HEK293 (cell line): ENCODE data around the gene NANOS2.

ENCODE experiments used
- BCL11A ChIP-seq: fragments of 450-650 bp; formaldehyde crosslinking; IDR thresholded peaks from 2 replicates; pipeline ENCODE4 v1.5.1; 2016; ENCODE audit warnings: low read depth, missing biosample characterization, missing genetic modification characterization
- BCL11B ChIP-seq: fragments of 450-650 bp; formaldehyde crosslinking; IDR thresholded peaks from 2 replicates; pipeline ENCODE4 v1.5.1; 2016; ENCODE audit warnings: low read depth, missing biosample characterization, missing genetic modification characterization
- FEZF1 ChIP-seq: fragments of 450-650 bp; formaldehyde crosslinking; IDR thresholded peaks from 2 replicates; pipeline ENCODE4 v1.5.1; 2016; ENCODE audit warnings: missing biosample characterization, missing genetic modification characterization
- KLF8 ChIP-seq: fragments of 450-650 bp; formaldehyde crosslinking; IDR thresholded peaks from 2 replicates; pipeline ENCODE4 v1.5.1; 2016; ENCODE audit warnings: missing biosample characterization, missing genetic modification characterization
- MZF1 ChIP-seq: fragments of 450-650 bp; formaldehyde crosslinking; IDR thresholded peaks from 2 replicates; pipeline ENCODE4 v1.5.1; 2017; ENCODE audit warnings: missing biosample characterization, missing genetic modification characterization, borderline replicate concordance
- PRDM1 ChIP-seq: fragments of 450-650 bp; formaldehyde crosslinking; IDR thresholded peaks from 2 replicates; pipeline ENCODE4; 2016; ENCODE audit warnings: missing biosample characterization, missing genetic modification characterization
- SALL2 ChIP-seq: fragments of 450-650 bp; formaldehyde crosslinking; IDR thresholded peaks from 2 replicates; pipeline ENCODE4 v1.5.0; 2017; ENCODE audit warnings: missing biosample characterization, mild to moderate bottlenecking, missing genetic modification characterization, borderline replicate concordance
- SP3 ChIP-seq: fragments of 450-650 bp; formaldehyde crosslinking; IDR thresholded peaks from 2 replicates; pipeline ENCODE4 v1.5.1; 2016; ENCODE audit warnings: missing biosample characterization, missing genetic modification characterization
- ZEB2 ChIP-seq: fragments of 450-650 bp; formaldehyde crosslinking; IDR thresholded peaks from 2 replicates; pipeline ENCODE4 v1.5.1; 2016; ENCODE audit warnings: missing biosample characterization, missing genetic modification characterization
- ZNF140 ChIP-seq: fragments of 450-650 bp; formaldehyde crosslinking; IDR thresholded peaks from 2 replicates; pipeline ENCODE4 v1.5.1; 2016; ENCODE audit warnings: missing biosample characterization, missing genetic modification characterization
- ZNF146 ChIP-seq: fragments of 450-650 bp; formaldehyde crosslinking; IDR thresholded peaks from 2 replicates; pipeline ENCODE4 v1.5.1; 2016; ENCODE audit warnings: missing biosample characterization, missing genetic modification characterization
- ZNF155 ChIP-seq: fragments of 450-650 bp; formaldehyde crosslinking; IDR thresholded peaks from 2 replicates; pipeline ENCODE4 v1.5.1; 2016; ENCODE audit warnings: missing biosample characterization, missing genetic modification characterization
- ZNF16 ChIP-seq: fragments of 450-650 bp; formaldehyde crosslinking; IDR thresholded peaks from 2 replicates; pipeline ENCODE4 v1.5.1; 2016; ENCODE audit warnings: low read depth, missing biosample characterization, missing genetic modification characterization
- ZNF302 ChIP-seq: fragments of 450-650 bp; formaldehyde crosslinking; IDR thresholded peaks from 2 replicates; pipeline ENCODE4 v1.5.1; 2016; ENCODE audit warnings: missing biosample characterization, missing genetic modification characterization, low read depth
- ZNF350 ChIP-seq: fragments of 450-650 bp; formaldehyde crosslinking; IDR thresholded peaks from 2 replicates; pipeline ENCODE4 v1.5.0; 2017; ENCODE audit warnings: missing biosample characterization, mild to moderate bottlenecking, missing genetic modification characterization
- ZNF416 ChIP-seq: fragments of 450-650 bp; formaldehyde crosslinking; IDR thresholded peaks from 2 replicates; pipeline ENCODE4 v1.5.1; 2016; ENCODE audit warnings: missing biosample characterization, missing genetic modification characterization
- ZNF510 ChIP-seq: fragments of 450-650 bp; formaldehyde crosslinking; IDR thresholded peaks from 2 replicates; pipeline ENCODE4 v1.5.1; 2018; ENCODE audit warnings: mild to moderate bottlenecking, missing genetic modification characterization, missing biosample characterization; ENCODE audit not compliant: insufficient replicate concordance
- ZNF544 ChIP-seq: fragments of 450-650 bp; formaldehyde crosslinking; IDR thresholded peaks from 2 replicates; pipeline ENCODE4 v1.5.0; 2017; ENCODE audit warnings: missing biosample characterization, missing genetic modification characterization
- ZNF560 ChIP-seq: fragments of 450-650 bp; formaldehyde crosslinking; IDR thresholded peaks from 2 replicates; pipeline ENCODE4 v1.5.1; 2017; ENCODE audit warnings: missing biosample characterization, missing genetic modification characterization, borderline replicate concordance
- ZNF610 ChIP-seq: fragments of 450-650 bp; formaldehyde crosslinking; IDR thresholded peaks from 2 replicates; pipeline ENCODE4 v1.5.1; 2016; ENCODE audit warnings: missing biosample characterization, missing genetic modification characterization, borderline replicate concordance
- ZNF654 ChIP-seq: fragments of 450-650 bp; formaldehyde crosslinking; IDR thresholded peaks from 2 replicates; pipeline ENCODE4 v1.5.1; 2016; ENCODE audit warnings: low read depth, missing biosample characterization, missing genetic modification characterization
- TF ChIP-seq, protein P1 (sequence below): fragments of 450-650 bp; formaldehyde crosslinking; IDR thresholded peaks from 2 replicates; pipeline ENCODE4 v1.5.1; 2016; ENCODE audit warnings: missing biosample characterization, missing genetic modification characterization
- TF ChIP-seq, protein P2 (sequence below): fragments of 450-650 bp; formaldehyde crosslinking; IDR thresholded peaks from 2 replicates; pipeline ENCODE4 v1.5.1; 2016; ENCODE audit warnings: missing biosample characterization, missing genetic modification characterization
- TF ChIP-seq, protein P3 (sequence below): fragments of 450-650 bp; formaldehyde crosslinking; IDR thresholded peaks from 2 replicates; pipeline ENCODE4 v1.5.1; 2016; ENCODE audit warnings: missing biosample characterization, missing genetic modification characterization
- TF ChIP-seq, protein P4 (sequence below): fragments of 450-650 bp; IDR thresholded peaks from 2 replicates; pipeline ENCODE4 v1.5.1; 2018; ENCODE audit warnings: missing biosample characterization, missing genetic modification characterization
- TF ChIP-seq, protein P5 (sequence below): fragments of 450-650 bp; formaldehyde crosslinking; IDR thresholded peaks from 2 replicates; pipeline ENCODE4 v1.5.1; 2016; ENCODE audit warnings: missing biosample characterization, missing genetic modification characterization
- TF ChIP-seq, protein P6 (sequence below): fragments of 450-650 bp; formaldehyde crosslinking; optimal IDR thresholded peaks from 2 replicates; pipeline ENCODE3; 2016; ENCODE audit warnings: missing biosample characterization, mild to moderate bottlenecking, missing genetic modification characterization
- TF ChIP-seq, protein P7 (sequence below): fragments of 450-650 bp; formaldehyde crosslinking; IDR thresholded peaks from 2 replicates; pipeline ENCODE4 v1.5.1; 2016; ENCODE audit warnings: missing biosample characterization, missing genetic modification characterization, low read depth

The NANOS2 gene

DNA sequence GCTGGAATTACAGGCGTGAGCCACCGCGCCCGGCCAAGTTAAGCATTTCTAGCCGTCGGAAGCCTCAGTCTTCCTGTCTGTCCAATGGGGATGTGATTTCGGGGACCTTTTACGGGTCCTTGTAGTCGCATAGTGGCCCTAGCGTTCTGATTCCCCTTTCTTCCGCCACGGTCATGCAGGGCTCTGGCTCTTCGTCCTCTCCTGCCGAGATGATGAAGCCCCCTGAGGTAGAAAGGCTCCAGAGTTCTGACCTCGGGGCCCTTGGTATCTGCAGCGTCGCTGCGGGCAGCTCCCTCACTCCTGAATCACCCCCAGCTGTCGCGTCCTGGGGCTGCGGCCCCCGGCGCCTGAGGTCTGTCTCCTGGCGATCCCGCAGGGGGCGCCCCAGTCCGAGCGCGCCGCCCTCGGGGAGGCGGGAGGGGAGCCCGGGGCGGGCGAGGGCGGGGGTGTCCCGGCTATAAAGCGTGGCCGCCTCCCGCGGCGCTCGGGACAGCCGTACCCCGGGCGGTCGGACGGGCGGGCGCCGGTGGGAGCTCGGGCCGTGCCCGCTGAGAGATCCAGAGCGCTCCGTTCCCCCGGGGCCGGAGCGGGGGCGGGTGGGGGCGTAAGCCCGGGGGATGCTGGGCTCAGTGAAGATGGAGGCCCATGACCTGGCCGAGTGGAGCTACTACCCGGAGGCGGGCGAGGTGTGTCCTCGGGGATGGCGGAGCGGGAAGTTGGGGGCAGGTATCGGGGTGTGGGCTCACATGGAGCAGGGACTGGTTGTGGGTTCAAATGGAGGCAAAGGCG, 50.5 kb downstream of the NANOS2 start, which contains the start of gene FOXA3 (continued):
- TF ChIP-seq, protein P1, sequence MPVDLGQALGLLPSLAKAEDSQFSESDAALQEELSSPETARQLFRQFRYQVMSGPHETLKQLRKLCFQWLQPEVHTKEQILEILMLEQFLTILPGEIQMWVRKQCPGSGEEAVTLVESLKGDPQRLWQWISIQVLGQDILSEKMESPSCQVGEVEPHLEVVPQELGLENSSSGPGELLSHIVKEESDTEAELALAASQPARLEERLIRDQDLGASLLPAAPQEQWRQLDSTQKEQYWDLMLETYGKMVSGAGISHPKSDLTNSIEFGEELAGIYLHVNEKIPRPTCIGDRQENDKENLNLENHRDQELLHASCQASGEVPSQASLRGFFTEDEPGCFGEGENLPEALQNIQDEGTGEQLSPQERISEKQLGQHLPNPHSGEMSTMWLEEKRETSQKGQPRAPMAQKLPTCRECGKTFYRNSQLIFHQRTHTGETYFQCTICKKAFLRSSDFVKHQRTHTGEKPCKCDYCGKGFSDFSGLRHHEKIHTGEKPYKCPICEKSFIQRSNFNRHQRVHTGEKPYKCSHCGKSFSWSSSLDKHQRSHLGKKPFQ (tag by site-specific recombination), result no peak
- peak; percentile 28 for TF ChIP-seq SP3
- TF ChIP-seq ZNF610 (tag by site-specific recombination), result no peak
- TF ChIP-seq, protein P2, sequence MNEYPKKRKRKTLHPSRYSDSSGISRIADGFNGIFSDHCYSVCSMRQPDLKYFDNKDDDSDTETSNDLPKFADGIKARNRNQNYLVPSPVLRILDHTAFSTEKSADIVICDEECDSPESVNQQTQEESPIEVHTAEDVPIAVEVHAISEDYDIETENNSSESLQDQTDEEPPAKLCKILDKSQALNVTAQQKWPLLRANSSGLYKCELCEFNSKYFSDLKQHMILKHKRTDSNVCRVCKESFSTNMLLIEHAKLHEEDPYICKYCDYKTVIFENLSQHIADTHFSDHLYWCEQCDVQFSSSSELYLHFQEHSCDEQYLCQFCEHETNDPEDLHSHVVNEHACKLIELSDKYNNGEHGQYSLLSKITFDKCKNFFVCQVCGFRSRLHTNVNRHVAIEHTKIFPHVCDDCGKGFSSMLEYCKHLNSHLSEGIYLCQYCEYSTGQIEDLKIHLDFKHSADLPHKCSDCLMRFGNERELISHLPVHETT (tag by site-specific recombination), result no peak
- TF ChIP-seq, protein P3, sequence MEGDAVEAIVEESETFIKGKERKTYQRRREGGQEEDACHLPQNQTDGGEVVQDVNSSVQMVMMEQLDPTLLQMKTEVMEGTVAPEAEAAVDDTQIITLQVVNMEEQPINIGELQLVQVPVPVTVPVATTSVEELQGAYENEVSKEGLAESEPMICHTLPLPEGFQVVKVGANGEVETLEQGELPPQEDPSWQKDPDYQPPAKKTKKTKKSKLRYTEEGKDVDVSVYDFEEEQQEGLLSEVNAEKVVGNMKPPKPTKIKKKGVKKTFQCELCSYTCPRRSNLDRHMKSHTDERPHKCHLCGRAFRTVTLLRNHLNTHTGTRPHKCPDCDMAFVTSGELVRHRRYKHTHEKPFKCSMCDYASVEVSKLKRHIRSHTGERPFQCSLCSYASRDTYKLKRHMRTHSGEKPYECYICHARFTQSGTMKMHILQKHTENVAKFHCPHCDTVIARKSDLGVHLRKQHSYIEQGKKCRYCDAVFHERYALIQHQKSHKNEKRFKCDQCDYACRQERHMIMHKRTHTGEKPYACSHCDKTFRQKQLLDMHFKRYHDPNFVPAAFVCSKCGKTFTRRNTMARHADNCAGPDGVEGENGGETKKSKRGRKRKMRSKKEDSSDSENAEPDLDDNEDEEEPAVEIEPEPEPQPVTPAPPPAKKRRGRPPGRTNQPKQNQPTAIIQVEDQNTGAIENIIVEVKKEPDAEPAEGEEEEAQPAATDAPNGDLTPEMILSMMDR (tag by site-specific recombination), result peak; percentile 31; the same call in 1 of the 2 replicates
- no peak for TF ChIP-seq ZNF416 (tag by site-specific recombination)
- TF ChIP-seq ZNF146 (tag by site-specific recombination), result no peak
- TF ChIP-seq, protein P4, sequence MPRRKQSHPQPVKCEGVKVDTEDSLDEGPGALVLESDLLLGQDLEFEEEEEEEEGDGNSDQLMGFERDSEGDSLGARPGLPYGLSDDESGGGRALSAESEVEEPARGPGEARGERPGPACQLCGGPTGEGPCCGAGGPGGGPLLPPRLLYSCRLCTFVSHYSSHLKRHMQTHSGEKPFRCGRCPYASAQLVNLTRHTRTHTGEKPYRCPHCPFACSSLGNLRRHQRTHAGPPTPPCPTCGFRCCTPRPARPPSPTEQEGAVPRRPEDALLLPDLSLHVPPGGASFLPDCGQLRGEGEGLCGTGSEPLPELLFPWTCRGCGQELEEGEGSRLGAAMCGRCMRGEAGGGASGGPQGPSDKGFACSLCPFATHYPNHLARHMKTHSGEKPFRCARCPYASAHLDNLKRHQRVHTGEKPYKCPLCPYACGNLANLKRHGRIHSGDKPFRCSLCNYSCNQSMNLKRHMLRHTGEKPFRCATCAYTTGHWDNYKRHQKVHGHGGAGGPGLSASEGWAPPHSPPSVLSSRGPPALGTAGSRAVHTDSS (tag by site-specific recombination), result no peak
- no peak for TF ChIP-seq ZNF155 (tag by site-specific recombination)
- TF ChIP-seq ZNF302 (tag by site-specific recombination), result no peak
- TF ChIP-seq ZNF654 (tag by site-specific recombination), result no peak
- TF ChIP-seq, protein P5, sequence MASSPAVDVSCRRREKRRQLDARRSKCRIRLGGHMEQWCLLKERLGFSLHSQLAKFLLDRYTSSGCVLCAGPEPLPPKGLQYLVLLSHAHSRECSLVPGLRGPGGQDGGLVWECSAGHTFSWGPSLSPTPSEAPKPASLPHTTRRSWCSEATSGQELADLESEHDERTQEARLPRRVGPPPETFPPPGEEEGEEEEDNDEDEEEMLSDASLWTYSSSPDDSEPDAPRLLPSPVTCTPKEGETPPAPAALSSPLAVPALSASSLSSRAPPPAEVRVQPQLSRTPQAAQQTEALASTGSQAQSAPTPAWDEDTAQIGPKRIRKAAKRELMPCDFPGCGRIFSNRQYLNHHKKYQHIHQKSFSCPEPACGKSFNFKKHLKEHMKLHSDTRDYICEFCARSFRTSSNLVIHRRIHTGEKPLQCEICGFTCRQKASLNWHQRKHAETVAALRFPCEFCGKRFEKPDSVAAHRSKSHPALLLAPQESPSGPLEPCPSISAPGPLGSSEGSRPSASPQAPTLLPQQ (tag by site-specific recombination), result no peak
- no peak for TF ChIP-seq ZNF350
- 0 out of 2 replicates have a peak, but pooled peaks have one; percentile 23 for TF ChIP-seq BCL11B (tag by site-specific recombination)
- no peak for TF ChIP-seq SALL2
- TF ChIP-seq, protein P6, sequence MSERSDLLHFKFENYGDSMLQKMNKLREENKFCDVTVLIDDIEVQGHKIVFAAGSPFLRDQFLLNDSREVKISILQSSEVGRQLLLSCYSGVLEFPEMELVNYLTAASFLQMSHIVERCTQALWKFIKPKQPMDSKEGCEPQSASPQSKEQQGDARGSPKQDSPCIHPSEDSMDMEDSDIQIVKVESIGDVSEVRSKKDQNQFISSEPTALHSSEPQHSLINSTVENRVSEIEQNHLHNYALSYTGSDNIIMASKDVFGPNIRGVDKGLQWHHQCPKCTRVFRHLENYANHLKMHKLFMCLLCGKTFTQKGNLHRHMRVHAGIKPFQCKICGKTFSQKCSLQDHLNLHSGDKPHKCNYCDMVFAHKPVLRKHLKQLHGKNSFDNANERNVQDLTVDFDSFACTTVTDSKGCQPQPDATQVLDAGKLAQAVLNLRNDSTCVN (tag by site-specific recombination), result peak; percentile 26
- no peak for TF ChIP-seq ZNF544 (tag by site-specific recombination)
- TF ChIP-seq ZEB2 (tag by site-specific recombination), result no peak
- TF ChIP-seq MZF1 (tag by site-specific recombination), result no peak
- TF ChIP-seq ZNF16 (tag by site-specific recombination), result 0 out of 2 replicates have a peak, but pooled peaks have one; percentile 43
- TF ChIP-seq, protein P7, sequence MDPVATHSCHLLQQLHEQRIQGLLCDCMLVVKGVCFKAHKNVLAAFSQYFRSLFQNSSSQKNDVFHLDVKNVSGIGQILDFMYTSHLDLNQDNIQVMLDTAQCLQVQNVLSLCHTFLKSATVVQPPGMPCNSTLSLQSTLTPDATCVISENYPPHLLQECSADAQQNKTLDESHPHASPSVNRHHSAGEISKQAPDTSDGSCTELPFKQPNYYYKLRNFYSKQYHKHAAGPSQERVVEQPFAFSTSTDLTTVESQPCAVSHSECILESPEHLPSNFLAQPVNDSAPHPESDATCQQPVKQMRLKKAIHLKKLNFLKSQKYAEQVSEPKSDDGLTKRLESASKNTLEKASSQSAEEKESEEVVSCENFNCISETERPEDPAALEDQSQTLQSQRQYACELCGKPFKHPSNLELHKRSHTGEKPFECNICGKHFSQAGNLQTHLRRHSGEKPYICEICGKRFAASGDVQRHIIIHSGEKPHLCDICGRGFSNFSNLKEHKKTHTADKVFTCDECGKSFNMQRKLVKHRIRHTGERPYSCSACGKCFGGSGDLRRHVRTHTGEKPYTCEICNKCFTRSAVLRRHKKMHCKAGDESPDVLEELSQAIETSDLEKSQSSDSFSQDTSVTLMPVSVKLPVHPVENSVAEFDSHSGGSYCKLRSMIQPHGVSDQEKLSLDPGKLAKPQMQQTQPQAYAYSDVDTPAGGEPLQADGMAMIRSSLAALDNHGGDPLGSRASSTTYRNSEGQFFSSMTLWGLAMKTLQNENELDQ, result no peak
- no peak for TF ChIP-seq FEZF1 (tag by site-specific recombination)
- TF ChIP-seq KLF8 (tag by site-specific recombination), result no peak
- TF ChIP-seq BCL11A (tag by site-specific recombination), result no peak
- no peak for TF ChIP-seq ZNF560 (tag by site-specific recombination)
- no peak for TF ChIP-seq ZNF140 (tag by site-specific recombination)
- TF ChIP-seq PRDM1 (tag by site-specific recombination), result no peak
- no peak for TF ChIP-seq ZNF510 (tag by site-specific recombination)
